ENCODE data around the gene PXN. TPM values are rescaled to one million over a fixed set of nuclear protein-coding genes. Genes with fewer than 3 reads are reported as not detected.
A peak's percentile ranks its signal among the peaks of the same experiment; 100 is the strongest.

The PXN gene
- total and polyA plus RNA-seq, 4 donors, result 6.0 to 13.1 (median 12.3) TPM

- no peak for TF ChIP-seq RXRA (IDR thresholded peaks at IDR 0.05)
- no peak for TF ChIP-seq EGR1 (IDR thresholded peaks at IDR 0.05; ENCODE audit: low read depth in 2 of 2)
- TF ChIP-seq ZBTB33 (IDR thresholded peaks at IDR 0.05), result no peak
- peak; percentile 29 to 57 for TF ChIP-seq HNF4A (conservative IDR thresholded peaks at IDR 0.05)
- TF ChIP-seq FOXA1 (IDR thresholded peaks at IDR 0.05), result no peak
- no peak for TF ChIP-seq NR2F2 (IDR thresholded peaks at IDR 0.05)
- 46% methylated on average over 8 of the region's 8 CpGs for WGBS
- no peaks in the 10 kb centered on the region for H3K9me3 ChIP-seq (ENCODE audit: control insufficient read depth in 4 of 4, low read length in 3 of 4)
- H3K9ac ChIP-seq (ENCODE audit: low read depth in 1 of 2, low read length in 2 of 2), result no peak overlapping the region
- H3K4me3 ChIP-seq (ENCODE audit: low read depth in 1 of 3, low read length in 3 of 3), result no peak overlapping the region
- peaks cover 0 to 11% (median 9%) of the 10 kb centered on the region in 4 donors for H3K4me1 ChIP-seq (ENCODE audit: control insufficient read depth in 4 of 4, insufficient read depth in 4 of 4, low read length in 3 of 4)
- no peak overlapping the region for H3K27ac ChIP-seq (ENCODE audit: low read depth in 1 of 2, low read length in 2 of 2)
- no peaks in the 10 kb centered on the region for H3K27me3 ChIP-seq (ENCODE audit: control insufficient read depth in 4 of 4, insufficient read depth in 4 of 4, low read length in 3 of 4)
- H3K36me3 ChIP-seq (ENCODE audit: control insufficient read depth in 4 of 4, insufficient read depth in 3 of 4, low read depth in 1 of 4, low read length in 3 of 4), result peaks cover 12 to 74% (median 46%) of the 10 kb centered on the region in 4 donors
- DNase-seq (ENCODE audit: low spot score), result no peak
These were observed 102.8 kb downstream of the PXN start for GRCh38 chr12:120162763-120163162.

GRCh38 chr12:120161852-120162251 lies 103.7 kb downstream of the PXN start:
- no peak for DNase-seq (ENCODE audit: low spot score)
- H3K36me3 ChIP-seq (ENCODE audit: control insufficient read depth in 4 of 4, insufficient read depth in 3 of 4, low read depth in 1 of 4, low read length in 3 of 4), result peaks cover 12 to 76% (median 52%) of the 10 kb centered on the region in 4 donors
- no peaks in the 10 kb centered on the region for H3K9me3 ChIP-seq (ENCODE audit: control insufficient read depth in 4 of 4, low read length in 3 of 4)
- no peak overlapping the region for H3K27ac ChIP-seq (ENCODE audit: low read depth in 1 of 2, low read length in 2 of 2)
- H3K27me3 ChIP-seq (ENCODE audit: control insufficient read depth in 4 of 4, insufficient read depth in 4 of 4, low read length in 3 of 4), result no peaks in the 10 kb centered on the region
- H3K9ac ChIP-seq (ENCODE audit: low read depth in 1 of 2, low read length in 2 of 2), result no peak overlapping the region
- TF ChIP-seq HNF4G (IDR thresholded peaks at IDR 0.05) (no peak), HNF4A (conservative IDR thresholded peaks at IDR 0.05) (no peak), REST (IDR thresholded peaks at IDR 0.05) (no peak), JUND (IDR thresholded peaks at IDR 0.05) (no peak), CTCF (IDR thresholded peaks at IDR 0.05; ENCODE audit: low read depth, low read length, missing input control) (no peak), TAF1 (conservative IDR thresholded peaks at IDR 0.05) (no peak), SP1 (IDR thresholded peaks at IDR 0.05) (no peak), FOXA1 (IDR thresholded peaks at IDR 0.05) (no peak), NR2F2 (IDR thresholded peaks at IDR 0.05) (no peak), YY1 (IDR thresholded peaks at IDR 0.05) (no peak), GABPA (IDR thresholded peaks at IDR 0.05 in 1 of 2, conservative IDR thresholded peaks at IDR 0.05 in 1 of 2) (no peak), EGR1 (IDR thresholded peaks at IDR 0.05; ENCODE audit: low read depth in 2 of 2) (no peak), MAX (IDR thresholded peaks at IDR 0.05) (no peak), RAD21 (IDR thresholded peaks at IDR 0.05) (no peak)
- peaks cover 0 to 11% (median 9%) of the 10 kb centered on the region in 4 donors for H3K4me1 ChIP-seq (ENCODE audit: control insufficient read depth in 4 of 4, insufficient read depth in 4 of 4, low read length in 3 of 4)
- 97% methylated on average over 11 of the region's 11 CpGs for WGBS
- no peak overlapping the region for H3K4me3 ChIP-seq (ENCODE audit: low read depth in 1 of 3, low read length in 3 of 3)

Small RNAs within 50 kb of the gene (small RNA-seq; reads per million reads assigned to genes)
- gene RNU4-1 (975 reads per million, percentile 99 among the genes with 10 or more reads in this experiment), gene RNU4-2 (1,621 reads per million, percentile 99 among the genes with 10 or more reads in this experiment), gene RNU6-1088P (not detected)

Other genes with a start within 250 kb of the PXN start
- gene RAB35, start 149.0 kb downstream of the PXN start, total RNA-seq, result 10 to 100 TPM in 1 of 2 donors, 1 to 10 TPM in 1; 8.6 to 11.8 TPM
- 10 to 100 TPM in 1 of 2 donors, 1 to 10 TPM in 1; 7.4 to 14.4 TPM for gene RAB35, start 149.0 kb downstream of the PXN start, polyA plus RNA-seq
- gene GCN1, start 71.0 kb downstream of the PXN start, total RNA-seq, result 10 to 100 TPM; 38.0 to 78.6 TPM
- gene GCN1, start 71.0 kb downstream of the PXN start, polyA plus RNA-seq, result 10 to 100 TPM in 1 of 2 donors, 1 to 10 TPM in 1; 7.3 to 13.7 TPM
- 1,000 to 10,000 TPM; 1,321 to 1,770 TPM for gene RPLP0, start 64.6 kb downstream of the PXN start, total RNA-seq
- 1,000 to 10,000 TPM in 1 of 2 donors, 100 to 1,000 TPM in 1; 472 to 1,306 TPM for gene RPLP0, start 64.6 kb downstream of the PXN start, polyA plus RNA-seq
- under 1 TPM; under 0.01 TPM for gene RNU4-2, start 26.2 kb upstream of the PXN start, total RNA-seq
- 10 to 100 TPM in 1 of 2 donors, not detected in 1; 82.7 TPM for gene RNU4-2, start 26.2 kb upstream of the PXN start, polyA plus RNA-seq
- under 1 TPM; under 0.01 TPM for gene RNU4-1, start 27.5 kb upstream of the PXN start, total RNA-seq
- gene RNU4-1, start 27.5 kb upstream of the PXN start, polyA plus RNA-seq, result 10 to 100 TPM in 1 of 2 donors, not detected in 1; 26.0 TPM
- 1 to 10 TPM; 1.6 to 2.3 TPM for gene SIRT4, start 36.6 kb upstream of the PXN start, total RNA-seq
- 1 to 10 TPM; 1.6 to 4.2 TPM for gene SIRT4, start 36.6 kb upstream of the PXN start, polyA plus RNA-seq
- 1 to 10 TPM in 1 of 2 donors, under 1 TPM in 1; 0.84 to 1.4 TPM for gene PLA2G1B, start 62.0 kb upstream of the PXN start, total RNA-seq
- 1 to 10 TPM in 1 of 2 donors, under 1 TPM in 1; 0.39 to 4.6 TPM for gene PLA2G1B, start 62.0 kb upstream of the PXN start, polyA plus RNA-seq
- gene MSI1, start 103.4 kb upstream of the PXN start, total RNA-seq, result 1 to 10 TPM in 1 of 2 donors, not detected in 1; 1.2 TPM
- under 1 TPM in 1 of 2 donors, not detected in 1; 0.13 TPM for gene MSI1, start 103.4 kb upstream of the PXN start, polyA plus RNA-seq
- 100 to 1,000 TPM; 338 to 451 TPM for gene COX6A1, start 172.4 kb upstream of the PXN start, total RNA-seq
- 100 to 1,000 TPM; 621 to 910 TPM for gene COX6A1, start 172.4 kb upstream of the PXN start, polyA plus RNA-seq
- gene TRIAP1, start 180.7 kb upstream of the PXN start, total RNA-seq, result 10 to 100 TPM; 11.9 to 13.3 TPM
- gene TRIAP1, start 180.7 kb upstream of the PXN start, polyA plus RNA-seq, result 10 to 100 TPM; 24.7 to 39.9 TPM
- gene GATC, start 180.7 kb upstream of the PXN start, total RNA-seq, result 10 to 100 TPM; 13.0 to 15.5 TPM
- gene GATC, start 180.7 kb upstream of the PXN start, polyA plus RNA-seq, result 10 to 100 TPM in 1 of 2 donors, 1 to 10 TPM in 1; 8.9 to 13.5 TPM
- gene SRSF9, start 204.0 kb upstream of the PXN start, total RNA-seq, result 10 to 100 TPM; 45.3 to 83.9 TPM
- 10 to 100 TPM; 62.6 to 98.5 TPM for gene SRSF9, start 204.0 kb upstream of the PXN start, polyA plus RNA-seq
- 100 to 1,000 TPM; 101 to 143 TPM for gene DYNLL1, start 230.4 kb upstream of the PXN start, total RNA-seq
- 100 to 1,000 TPM; 224 to 275 TPM for gene DYNLL1, start 230.4 kb upstream of the PXN start, polyA plus RNA-seq